SJSA1 (cell line): ENCODE measurements around the gene TLCD2. TPM values are rescaled to one million over a fixed set of nuclear protein-coding genes. Genes with fewer than 3 reads are reported as not detected.
"Not testable (repeated sequence)": the region's sequence is repeated elsewhere in the genome, so short reads cannot be mapped to it uniquely, and the experiment has no call there.

Source experiments
- DNase-seq, 2 experiments: peaks; one replicate each; pipeline ENCODE4 v3.0.0-alpha.2; 2015 to 2020; ENCODE audit warnings: low spot score in 2 of 2, low read depth in 1 of 2
- H3K27ac ChIP-seq: fragments of 250-450 bp; sonication (Bioruptor Pico); 2 replicates; pipeline ENCODE4 v1.5.1; 2020; ENCODE audit warnings: mild to moderate bottlenecking, moderate library complexity
- H3K27me3 ChIP-seq: fragments of 250-450 bp; sonication (Bioruptor Pico); replicated peaks from 2 replicates; pipeline ENCODE4 v1.5.1; 2020; ENCODE audit warnings: mild to moderate bottlenecking, moderate library complexity
- H3K36me3 ChIP-seq: fragments of 250-450 bp; sonication (Bioruptor Pico); 2 replicates; pipeline ENCODE4 v1.5.1; 2020; ENCODE audit warnings: mild to moderate bottlenecking
- H3K4me1 ChIP-seq: fragments of 250-450 bp; sonication (Bioruptor Pico); replicated peaks from 2 replicates; pipeline ENCODE4 v1.6.1; 2021; ENCODE audit warnings: mild to moderate bottlenecking
- H3K4me3 ChIP-seq: fragments of 250-450 bp; sonication (Bioruptor Pico); 2 replicates; pipeline ENCODE4 v1.5.1; 2020; ENCODE audit warnings: mild to moderate bottlenecking
- H3K9me3 ChIP-seq: fragments of 250-450 bp; sonication (Bioruptor Pico); replicated peaks from 2 replicates; pipeline ENCODE4 v1.5.1; 2020; ENCODE audit warnings: mild to moderate bottlenecking
- total RNA-seq: library from RNA; depleted of rRNA; stranded (reverse); fragments of >200 nt; shearing (Covaris generic); gene quantifications from 2 replicates; pipeline ENCODE4 v1.2.3, GENCODE V29; 2014

Gene TLCD2
- total RNA-seq, 1 experiment from 2014 or later: 0.95 TPM

DNA sequence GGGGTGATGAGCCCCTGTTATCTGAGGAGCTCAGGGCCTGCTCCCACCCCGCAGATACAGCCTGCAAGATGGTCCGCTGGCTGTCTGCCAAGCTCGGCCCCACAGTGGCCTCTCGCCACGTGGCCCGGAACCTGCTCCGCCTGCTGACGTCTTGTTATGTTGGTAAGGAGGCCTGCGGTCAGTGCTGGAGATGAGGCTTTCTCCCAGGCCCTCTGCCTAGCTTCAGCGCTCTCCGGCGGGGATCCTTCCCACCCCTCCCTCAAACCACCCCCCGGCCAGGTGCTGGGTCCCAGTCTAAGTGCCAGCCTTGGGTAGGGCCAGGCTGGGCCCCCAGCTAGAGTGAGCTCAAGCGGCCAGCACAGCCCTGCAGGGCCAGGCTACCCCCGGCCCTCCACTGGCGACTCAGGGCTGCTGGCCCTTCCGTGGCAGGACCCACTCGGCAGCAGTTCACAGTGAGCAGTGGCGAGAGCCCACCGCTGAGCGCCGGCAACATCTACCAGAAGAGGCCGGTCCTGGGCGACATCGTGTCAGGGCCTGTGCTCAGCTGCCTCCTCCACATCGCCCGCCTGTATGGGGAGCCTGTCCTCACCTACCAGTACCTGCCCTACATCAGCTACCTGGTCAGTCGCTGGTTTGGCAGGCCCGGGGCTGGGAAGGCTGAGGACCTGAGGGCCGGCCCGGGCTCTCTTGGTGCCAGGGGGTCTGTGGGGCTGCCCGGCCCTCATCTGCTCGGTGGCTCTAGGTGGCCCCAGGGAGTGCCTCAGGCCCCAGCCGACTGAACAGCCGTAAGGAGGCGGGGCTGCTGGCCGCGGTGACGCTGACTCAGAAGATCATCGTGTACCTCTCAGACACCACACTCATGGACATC lies 20.4 kb upstream of the TLCD2 start:
- DNase-seq: peak in 1 of 2 experiments; percentile 64
- Histone ChIP-seq H3K4me3 (no peak overlapping the region), H3K27me3 (no peaks in the 10 kb centered on the region), H3K4me1 (no peaks in the 10 kb centered on the region), H3K9me3 (no peaks in the 10 kb centered on the region), H3K36me3 (peaks cover 14% of the 10 kb centered on the region), H3K27ac (no peak overlapping the region)

DNA sequence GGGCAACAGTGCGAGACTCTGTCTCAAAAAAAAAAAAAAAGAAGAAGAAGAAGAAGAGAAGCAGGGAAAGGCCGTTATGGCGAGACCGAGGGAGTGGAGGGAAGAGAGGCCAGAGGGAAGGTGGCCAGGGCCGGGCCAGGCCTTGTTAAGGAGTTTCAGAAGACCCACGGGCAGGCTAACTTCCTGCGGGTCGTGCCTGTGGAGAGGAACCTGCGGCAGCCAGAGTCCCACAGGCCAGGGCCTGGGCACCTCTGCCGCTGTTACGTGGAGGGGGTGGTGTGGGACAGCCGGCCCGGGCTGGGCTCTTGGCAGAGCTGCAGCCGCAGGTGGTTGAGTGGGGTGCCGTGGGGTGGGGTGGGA lies 19.8 kb upstream of the TLCD2 start:
- H3K27me3 ChIP-seq: no peaks in the 10 kb centered on the region
- H3K4me1 ChIP-seq: peaks cover 5% of the 10 kb centered on the region
- H3K36me3 ChIP-seq: peaks cover 14% of the 10 kb centered on the region
- H3K4me3 ChIP-seq: no peak overlapping the region
- no peak overlapping the region for H3K27ac ChIP-seq
- no peak for DNase-seq
- H3K9me3 ChIP-seq: no peaks in the 10 kb centered on the region

DNA sequence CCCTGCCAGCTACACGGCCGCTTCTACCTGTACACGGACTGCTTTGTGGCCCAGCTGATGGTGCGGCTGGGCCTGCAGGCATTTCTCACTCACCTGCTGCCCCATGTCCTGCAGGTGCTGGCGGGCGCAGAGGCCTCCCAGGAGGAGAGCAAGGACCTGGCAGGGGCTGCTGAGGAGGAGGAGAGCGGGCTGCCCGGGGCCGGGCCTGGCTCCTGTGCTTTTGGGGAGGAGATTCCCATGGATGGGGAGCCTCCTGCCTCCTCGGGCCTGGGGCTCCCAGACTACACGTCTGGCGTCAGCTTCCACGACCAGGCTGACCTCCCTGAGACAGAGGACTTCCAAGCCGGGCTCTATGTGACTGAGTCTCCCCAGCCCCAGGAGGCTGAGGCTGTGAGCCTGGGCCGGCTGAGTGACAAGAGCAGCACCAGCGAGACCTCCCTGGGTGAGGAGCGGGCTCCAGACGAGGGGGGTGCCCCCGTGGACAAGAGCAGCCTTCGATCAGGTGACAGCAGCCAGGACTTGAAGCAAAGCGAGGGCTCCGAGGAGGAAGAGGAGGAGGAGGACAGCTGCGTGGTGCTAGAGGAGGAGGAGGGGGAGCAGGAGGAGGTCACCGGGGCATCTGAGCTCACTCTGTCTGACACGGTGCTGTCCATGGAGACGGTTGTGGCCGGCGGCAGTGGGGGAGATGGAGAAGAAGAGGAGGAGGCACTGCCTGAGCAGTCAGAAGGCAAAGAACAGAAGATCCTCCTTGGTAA lies 17.9 kb upstream of the TLCD2 start:
- peaks cover 18% of the 10 kb centered on the region for H3K36me3 ChIP-seq
- no peaks in the 10 kb centered on the region for H3K9me3 ChIP-seq
- no peak overlapping the region for H3K4me3 ChIP-seq
- no peak for DNase-seq
- H3K27ac ChIP-seq: no peak overlapping the region
- peaks cover 22% of the 10 kb centered on the region for H3K4me1 ChIP-seq
- H3K27me3 ChIP-seq: no peaks in the 10 kb centered on the region

DNA sequence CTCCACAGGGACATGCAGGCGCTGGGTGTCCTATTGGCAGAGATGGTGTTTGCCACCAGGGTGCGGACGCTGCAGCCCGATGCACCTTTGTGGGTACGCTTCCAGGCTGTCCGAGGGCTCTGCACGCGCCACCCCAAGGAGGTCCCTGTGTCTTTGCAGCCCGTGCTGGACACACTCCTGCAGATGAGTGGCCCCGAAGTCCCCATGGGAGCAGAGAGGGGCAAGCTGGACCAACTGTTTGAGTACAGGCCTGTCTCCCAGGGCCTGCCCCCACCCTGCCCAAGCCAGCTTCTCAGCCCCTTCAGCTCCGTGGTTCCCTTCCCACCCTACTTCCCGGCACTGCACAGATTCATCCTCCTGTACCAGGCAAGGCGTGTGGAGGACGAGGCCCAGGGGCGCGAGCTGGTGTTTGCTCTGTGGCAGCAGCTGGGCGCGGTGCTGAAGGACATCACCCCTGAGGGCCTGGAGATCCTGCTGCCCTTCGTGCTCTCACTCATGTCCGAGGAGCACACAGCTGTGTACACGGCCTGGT lies 17.1 kb upstream of the TLCD2 start:
- Histone ChIP-seq H3K4me3 (no peak overlapping the region), H3K36me3 (peaks cover 18% of the 10 kb centered on the region), H3K9me3 (no peaks in the 10 kb centered on the region), H3K27ac (no peak overlapping the region), H3K4me1 (peaks cover 30% of the 10 kb centered on the region), H3K27me3 (no peaks in the 10 kb centered on the region)
- no peak for DNase-seq

DNA sequence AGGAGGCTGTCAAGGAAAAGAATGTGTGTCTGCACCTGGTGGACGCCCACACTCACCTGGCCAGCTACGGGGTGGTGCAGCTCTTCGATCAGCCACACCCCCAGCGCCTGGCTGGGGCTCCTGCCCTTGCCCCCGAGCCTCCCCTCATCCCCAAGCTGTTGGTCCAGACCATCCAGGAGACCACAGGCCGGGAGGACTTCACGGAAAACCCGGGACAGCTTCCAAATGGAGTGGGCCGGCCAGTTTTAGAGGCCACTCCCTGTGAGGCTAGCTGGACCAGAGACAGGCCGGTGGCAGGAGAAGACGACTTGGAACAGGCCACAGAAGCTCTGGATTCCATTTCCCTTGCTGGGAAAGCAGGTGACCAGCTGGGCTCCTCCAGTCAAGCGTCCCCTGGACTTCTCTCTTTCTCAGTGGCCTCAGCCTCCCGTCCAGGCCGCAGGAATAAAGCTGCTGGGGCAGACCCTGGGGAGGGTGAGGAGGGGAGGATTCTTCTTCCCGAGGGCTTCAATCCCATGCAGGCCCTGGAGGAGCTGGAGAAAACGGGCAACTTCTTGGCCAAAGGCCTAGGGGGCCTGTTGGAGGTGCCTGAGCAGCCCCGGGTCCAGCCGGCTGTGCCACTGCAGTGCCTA lies 16.6 kb upstream of the TLCD2 start:
- Histone ChIP-seq H3K27me3 (no peaks in the 10 kb centered on the region), H3K27ac (no peak overlapping the region), H3K4me3 (no peak overlapping the region), H3K9me3 (no peaks in the 10 kb centered on the region), H3K4me1 (peaks cover 34% of the 10 kb centered on the region), H3K36me3 (peaks cover 18% of the 10 kb centered on the region)
- DNase-seq: no peak

DNA sequence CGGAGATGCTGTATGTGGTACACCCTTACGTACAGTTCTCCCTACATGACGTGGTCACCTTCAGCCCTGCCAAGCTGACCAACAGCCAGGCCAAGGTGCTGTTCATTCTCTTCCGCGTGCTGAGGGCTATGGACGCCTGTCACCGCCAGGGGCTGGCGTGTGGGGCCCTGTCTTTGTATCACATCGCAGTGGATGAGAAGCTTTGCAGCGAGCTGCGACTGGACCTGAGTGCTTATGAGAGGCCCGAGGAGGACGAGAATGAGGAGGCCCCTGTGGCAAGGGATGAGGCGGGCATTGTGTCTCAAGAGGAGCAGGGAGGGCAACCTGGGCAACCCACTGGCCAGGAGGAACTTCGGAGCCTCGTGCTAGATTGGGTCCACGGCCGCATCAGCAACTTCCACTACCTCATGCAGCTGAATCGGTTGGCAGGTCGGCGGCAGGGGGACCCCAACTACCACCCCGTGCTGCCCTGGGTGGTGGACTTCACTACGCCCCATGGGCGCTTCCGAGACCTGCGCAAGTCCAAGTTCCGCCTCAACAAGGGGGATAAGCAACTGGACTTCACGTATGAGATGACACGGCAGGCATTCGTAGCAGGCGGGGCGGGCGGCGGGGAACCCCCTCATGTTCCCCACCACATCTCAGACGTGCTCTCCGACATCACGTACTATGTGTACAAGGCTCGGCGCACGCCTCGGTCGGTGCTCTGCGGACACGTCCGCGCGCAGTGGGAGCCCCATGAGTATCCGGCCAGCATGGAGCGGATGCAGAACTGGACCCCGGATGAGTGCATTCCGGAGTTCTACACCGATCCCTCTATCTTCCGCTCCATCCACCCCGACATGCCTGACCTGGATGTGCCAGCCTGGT lies 15.7 kb upstream of the TLCD2 start:
- H3K4me3 ChIP-seq: no peak overlapping the region
- no peak for DNase-seq
- no peaks in the 10 kb centered on the region for H3K9me3 ChIP-seq
- no peak overlapping the region for H3K27ac ChIP-seq
- peaks cover 34% of the 10 kb centered on the region for H3K4me1 ChIP-seq
- no peaks in the 10 kb centered on the region for H3K27me3 ChIP-seq
- peaks cover 18% of the 10 kb centered on the region for H3K36me3 ChIP-seq

DNA sequence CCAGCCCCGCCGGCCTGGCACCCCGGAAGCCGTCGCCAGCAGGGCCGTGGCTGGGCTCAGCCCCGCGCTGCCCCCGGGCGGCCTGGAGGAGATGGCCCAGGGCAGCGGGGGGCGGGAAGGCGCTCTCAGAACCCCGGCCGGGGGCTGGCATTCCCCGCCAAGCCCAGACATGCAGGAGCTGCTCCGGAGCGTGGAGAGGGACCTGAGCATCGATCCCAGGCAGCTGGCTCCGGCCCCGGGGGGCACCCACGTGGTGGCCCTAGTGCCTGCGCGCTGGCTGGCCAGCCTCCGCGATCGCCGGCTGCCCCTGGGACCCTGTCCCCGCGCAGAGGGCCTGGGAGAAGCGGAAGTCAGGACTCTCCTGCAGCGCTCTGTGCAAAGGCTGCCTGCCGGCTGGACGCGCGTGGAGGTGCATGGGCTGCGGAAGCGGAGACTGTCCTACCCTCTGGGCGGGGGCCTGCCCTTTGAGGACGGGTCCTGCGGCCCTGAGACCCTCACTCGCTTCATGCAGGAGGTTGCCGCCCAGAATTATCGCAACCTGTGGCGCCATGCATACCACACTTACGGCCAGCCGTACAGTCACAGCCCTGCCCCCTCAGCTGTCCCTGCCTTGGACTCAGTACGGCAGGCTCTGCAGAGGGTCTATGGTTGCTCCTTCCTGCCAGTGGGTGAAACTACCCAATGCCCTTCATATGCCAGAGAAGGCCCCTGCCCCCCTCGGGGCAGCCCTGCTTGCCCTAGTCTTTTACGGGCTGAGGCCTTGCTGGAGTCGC lies 14.9 kb upstream of the TLCD2 start:
- peak overlapping the region; percentile 84 for H3K4me3 ChIP-seq
- H3K9me3 ChIP-seq: no peaks in the 10 kb centered on the region
- peaks cover 18% of the 10 kb centered on the region for H3K36me3 ChIP-seq
- no peak for DNase-seq
- H3K27me3 ChIP-seq: no peaks in the 10 kb centered on the region
- H3K27ac ChIP-seq: peak overlapping the region; percentile 65
- H3K4me1 ChIP-seq: peaks cover 34% of the 10 kb centered on the region

DNA sequence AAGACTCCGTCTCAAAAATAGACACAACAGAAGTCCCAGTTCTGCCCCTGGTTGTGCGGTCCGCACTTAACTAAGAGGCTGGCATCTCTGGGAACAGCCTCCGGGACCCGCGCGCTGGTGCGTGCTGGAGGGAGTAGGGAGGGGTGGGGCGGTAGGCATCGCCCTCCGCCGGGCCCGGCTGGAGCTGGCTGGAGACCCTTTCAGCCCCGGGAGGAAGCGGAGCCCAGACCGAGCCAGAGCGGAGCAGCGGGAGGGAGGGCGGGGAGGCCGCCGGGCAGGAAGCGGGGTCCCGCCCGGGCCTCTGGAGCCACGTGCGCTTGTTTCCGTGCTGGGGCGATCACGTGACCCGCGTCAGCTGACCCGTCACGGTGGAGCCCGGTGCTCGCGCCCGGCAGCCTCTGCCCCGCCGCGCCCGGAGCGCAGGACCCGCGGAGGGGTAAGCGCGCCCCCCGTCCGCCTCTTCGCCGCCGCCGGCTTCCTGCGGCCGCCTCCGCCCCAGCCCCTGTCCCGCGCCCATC lies 14.2 kb upstream of the TLCD2 start, which contains the start of gene WDR81:
Gene WDR81 (plus strand): TSS at position 354 of the 518 bp plus-strand sequence. CDS start 256 bp downstream, outside the sequence.
- DNase-seq: peak; percentile 48 to 83
- Histone ChIP-seq H3K36me3 (peaks cover 18% of the 10 kb centered on the region), H3K4me3 (peak within 1 kb of the TSS; percentile 84), H3K9me3 (no peaks in the 10 kb centered on the region), H3K27me3 (no peaks in the 10 kb centered on the region), H3K27ac (peak within 1 kb of the TSS; percentile 65), H3K4me1 (peaks cover 34% of the 10 kb centered on the region)

DNA sequence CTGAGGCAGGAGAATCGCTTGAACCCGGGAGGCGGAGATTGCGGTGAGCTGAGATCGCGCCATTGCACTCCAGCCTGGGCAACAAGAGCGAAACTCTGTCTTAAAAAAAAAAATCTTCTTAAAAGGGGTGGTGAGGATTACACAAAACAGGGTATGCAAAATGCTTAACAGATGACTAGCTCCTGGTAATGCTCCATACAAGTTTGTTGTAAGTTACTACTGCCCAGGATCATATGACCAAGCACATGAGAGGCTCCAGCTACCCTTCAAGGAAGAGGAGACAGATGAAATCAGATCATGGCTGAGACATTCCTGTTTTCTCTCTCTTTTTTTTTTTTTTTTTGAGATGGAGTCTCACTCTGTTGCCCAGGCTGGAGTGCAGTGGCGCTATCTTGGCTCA lies 11.8 kb upstream of the TLCD2 start:
- H3K27me3 ChIP-seq, DNase-seq, H3K4me3 ChIP-seq, H3K27ac ChIP-seq, H3K36me3 ChIP-seq, H3K9me3 ChIP-seq: not testable (repeated sequence)
- H3K4me1 ChIP-seq: peaks cover 46% of the 10 kb centered on the region

DNA sequence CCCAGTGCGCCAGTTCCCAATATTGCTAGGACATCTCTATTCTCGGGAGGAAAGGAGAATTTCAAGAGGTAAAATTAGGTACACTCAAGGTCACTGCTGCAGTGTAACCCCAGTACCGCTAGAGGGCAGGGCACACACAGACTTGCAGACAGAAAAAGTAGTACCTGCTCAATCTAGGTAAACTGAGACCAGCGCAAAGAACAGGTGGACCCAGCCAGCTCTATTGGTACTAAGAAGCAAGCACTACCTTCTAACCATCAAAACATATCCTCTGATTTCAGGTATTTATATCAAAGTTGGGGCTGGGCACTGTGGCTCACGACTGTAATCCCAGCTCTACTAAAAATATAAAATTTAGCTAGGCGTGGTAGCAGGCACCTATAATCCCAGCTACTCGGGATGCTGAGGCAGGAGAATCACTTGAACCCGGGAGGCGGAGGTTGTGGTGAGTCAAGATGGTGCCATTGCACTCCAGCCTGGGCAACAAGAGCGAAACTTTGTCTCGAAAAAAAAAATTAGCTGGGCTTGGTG lies 10.7 kb upstream of the TLCD2 start:
- Histone ChIP-seq H3K36me3 (peaks cover 3% of the 10 kb centered on the region; the same call in 1 of the 2 replicates), H3K27ac (no peak overlapping the region), H3K9me3 (no peaks in the 10 kb centered on the region), H3K27me3 (no peaks in the 10 kb centered on the region), H3K4me1 (peaks cover 46% of the 10 kb centered on the region), H3K4me3 (no peak overlapping the region)
- DNase-seq: peak; percentile 46 to 51

DNA sequence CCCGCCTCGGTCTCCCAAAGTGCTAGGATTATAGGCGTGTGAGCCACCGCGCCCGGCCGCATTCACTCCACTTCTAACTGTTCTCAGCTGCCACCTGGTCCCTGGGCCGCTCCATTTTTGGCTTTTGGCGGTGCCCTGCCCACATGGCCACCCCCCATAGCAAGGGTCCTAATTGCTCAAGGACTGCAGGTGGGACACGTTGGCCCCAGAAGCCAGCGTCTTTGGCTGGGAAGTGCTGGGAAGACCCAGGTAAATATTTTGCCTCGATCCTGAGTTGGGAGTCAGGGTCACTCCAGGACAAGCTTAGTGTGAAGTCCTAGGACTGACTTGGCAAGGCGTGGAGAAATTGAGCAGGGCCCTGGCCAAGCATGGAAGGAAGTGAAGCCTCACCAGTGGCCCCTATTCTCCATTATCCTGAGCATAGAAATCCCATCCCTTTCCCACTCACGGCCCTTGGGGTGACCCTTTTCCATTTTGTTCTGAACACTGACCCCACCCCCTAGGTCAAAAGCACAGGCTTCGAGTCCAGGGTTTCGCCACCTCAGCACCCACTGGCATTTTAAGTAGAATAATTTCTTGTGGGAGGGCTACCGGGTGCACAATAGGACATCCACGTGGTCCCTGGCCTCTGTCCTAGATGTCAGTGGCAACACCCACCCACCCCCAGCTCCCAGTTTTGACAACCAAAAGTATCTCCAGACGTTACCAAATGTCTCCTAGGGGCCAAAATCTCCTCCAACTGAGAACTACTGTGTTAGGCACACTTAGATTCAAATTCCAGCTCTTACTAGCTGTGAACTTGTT lies 8.4 kb upstream of the TLCD2 start:
- Histone ChIP-seq H3K27ac (no peak overlapping the region), H3K36me3 (peaks cover 18% of the 10 kb centered on the region), H3K9me3 (no peaks in the 10 kb centered on the region), H3K27me3 (no peaks in the 10 kb centered on the region), H3K4me1 (peaks cover 35% of the 10 kb centered on the region), H3K4me3 (no peak overlapping the region)
- DNase-seq: peak in 1 of 2 experiments; percentile 40
